Measurements from ENCODE around the gene THAP12.

GRCh38 chr11:76337469-76337868 lies 43.5 kb downstream of the THAP12 start:
- TF ChIP-seq CTCF (IDR thresholded peaks at IDR 0.05) = no peak
- no peak for TF ChIP-seq POLR2A (IDR thresholded peaks at IDR 0.05)
